BJ (cell line): ENCODE results near the gene CCDC86. TPM values are rescaled to one million over a fixed set of nuclear protein-coding genes. Genes with fewer than 3 reads are reported as not detected.
A peak's percentile ranks its signal among the peaks of the same experiment; 100 is the strongest.

Source experiments
- CTCF ChIA-PET: fragments of 350-600 bp; formaldehyde crosslinking; extraction: SDS; loops from one replicate; lab custom pipeline; 2021; ENCODE audit warnings: antibody characterized with exemption, inconsistent platforms; lab: Yijun Ruan, JAX
- POLR2A ChIA-PET: fragments of 300-600 bp; sonication (Branson Sonifier 250); formaldehyde crosslinking; extraction: SDS; loops from one replicate; lab custom pipeline; 2021; ENCODE audit warnings: antibody characterized with exemption; lab: Charles Lee
- DNase-seq: peaks from one replicate; pipeline ENCODE4 v3.0.0-alpha.2; 2011; ENCODE audit warnings: low read depth
- H3K27me3 ChIP-seq: 2 replicates; pipeline ENCODE4 v1.6.0; 2011; ENCODE audit warnings: low read length; ENCODE audit not compliant: control insufficient read depth, insufficient read depth
- H3K36me3 ChIP-seq: 2 replicates; pipeline ENCODE4 v1.5.1; 2011; ENCODE audit warnings: low read length; ENCODE audit not compliant: control insufficient read depth, insufficient read depth
- H3K4me3 ChIP-seq: 2 replicates; pipeline ENCODE4 v1.5.1; 2011; ENCODE audit warnings: low read depth, mild to moderate bottlenecking, control low read depth, low read length
- CTCF ChIP-seq: IDR thresholded peaks from 2 replicates; pipeline ENCODE4 v1.5.1; 2011; ENCODE audit warnings: low read depth, mild to moderate bottlenecking, control low read depth, inconsistent platforms, low read length, moderate library complexity; ENCODE audit not compliant: insufficient read depth
- polyA plus RNA-seq: library from polyadenylated mRNA; depleted of rRNA; stranded (reverse); fragments of >200 nt; gene quantifications from 2 replicates; pipeline ENCODE4 v1.2.3, GENCODE V29; 2011; rRNA removed

CCDC86 gene
- polyA plus RNA-seq, 1 experiment: 21.2 TPM

- CTCF ChIA-PET: interaction anchor here (1.6 to 28.4 kb wide), 4 partner anchors 10 to 120 kb away, joined by 9 to 716 read pairs (median 28); partner anchors contain the start of gene CCDC86
- POLR2A ChIA-PET: no interaction called here
- TF ChIP-seq CTCF: no peak
- DNase-seq: no peak
- H3K4me3 ChIP-seq: no peak overlapping the region
- H3K36me3 ChIP-seq: peaks cover 36% of the 10 kb centered on the region
- H3K27me3 ChIP-seq: no peaks in the 10 kb centered on the region
These were observed 55.6 kb downstream of the CCDC86 start for GRCh38 chr11:60897496-60897895.

- TF ChIP-seq CTCF: peak; percentile 95
- DNase-seq: no peak
- Histone ChIP-seq H3K36me3 (peaks cover 39% of the 10 kb centered on the region), H3K4me3 (no peak overlapping the region), H3K27me3 (no peaks in the 10 kb centered on the region)
- ChIA-PET CTCF (interaction anchor here (0.6 to 28.4 kb wide), 20 partner anchors 8 to 209 kb away, joined by 3 to 716 read pairs (median 4); partner anchors contain the start of genes CCDC86, MS4A10, PTGDR2 and ZP1), POLR2A (no interaction called here)
These were observed 57.4 kb downstream of the CCDC86 start for GRCh38 chr11:60899046-60899936.

GRCh38 chr11:60899977-60900376 is 58.1 kb downstream of the CCDC86 start:
- ChIA-PET POLR2A (no interaction called here), CTCF (interaction anchor here (0.7 to 28.4 kb wide), 17 partner anchors 8 to 129 kb away, joined by 3 to 716 read pairs (median 4); partner anchors contain the start of genes CCDC86, MS4A10 and ZP1)
- H3K36me3 ChIP-seq: peaks cover 39% of the 10 kb centered on the region
- H3K4me3 ChIP-seq: no peak overlapping the region
- no peak for DNase-seq
- H3K27me3 ChIP-seq: no peaks in the 10 kb centered on the region
- no peak for TF ChIP-seq CTCF

Other genes starting within 250 kb of the CCDC86 start
- gene MS4A8, start 142.5 kb upstream of the CCDC86 start, polyA plus RNA-seq: not detected in 2 replicates
- not detected in 2 replicates for gene MS4A18, start 117.4 kb upstream of the CCDC86 start, polyA plus RNA-seq
- not detected in 2 replicates for gene MS4A15, start 85.2 kb upstream of the CCDC86 start, polyA plus RNA-seq
- gene MS4A10, start 56.8 kb upstream of the CCDC86 start, polyA plus RNA-seq: not detected in 2 replicates
- gene PTGDR2, start 13.8 kb downstream of the CCDC86 start, polyA plus RNA-seq: 0.02 TPM in 2 replicates
- 0.36 and 0.67 TPM in 2 replicates for gene ZP1, start 25.4 kb downstream of the CCDC86 start, polyA plus RNA-seq
- 17.6 and 48.6 TPM in 2 replicates for gene PRPF19, start 64.5 kb downstream of the CCDC86 start, polyA plus RNA-seq
- gene TMEM109, start 72.0 kb downstream of the CCDC86 start, polyA plus RNA-seq: 46.8 and 70.0 TPM in 2 replicates
- gene TMEM132A, start 82.3 kb downstream of the CCDC86 start, polyA plus RNA-seq: 12.1 and 17.9 TPM in 2 replicates
- gene SLC15A3, start 110.1 kb downstream of the CCDC86 start, polyA plus RNA-seq: 7.8 and 14.1 TPM in 2 replicates
- gene CD6, start 129.6 kb downstream of the CCDC86 start, polyA plus RNA-seq: not detected in 2 replicates